Ishikawa (cell line): Measurements from ENCODE around the gene UBE2I.

ENCODE experiments used
- CEBPB ChIP-seq: IDR thresholded peaks from 2 replicates; pipeline ENCODE4 v1.6.1; 2012
- CREB1 ChIP-seq: IDR thresholded peaks from 2 replicates; pipeline ENCODE4 v1.6.1; 2012; ENCODE audit warnings: low read depth
- EGR1 ChIP-seq: IDR thresholded peaks from 2 replicates; pipeline ENCODE4 v1.6.1; 2012
- EP300 ChIP-seq: IDR thresholded peaks from 2 replicates; pipeline ENCODE4 v1.6.1; 2012; ENCODE audit warnings: borderline replicate concordance
- FOXM1 ChIP-seq: IDR thresholded peaks from 2 replicates; pipeline ENCODE4 v1.6.1; 2012; ENCODE audit warnings: low read depth, borderline replicate concordance
- MAX ChIP-seq: IDR thresholded peaks from 2 replicates; pipeline ENCODE4 v1.6.1; 2012
- REST ChIP-seq: IDR thresholded peaks from 2 replicates; pipeline ENCODE4 v1.6.1; 2012; ENCODE audit warnings: low read depth, mild to moderate bottlenecking
- TAF1 ChIP-seq: IDR thresholded peaks from 2 replicates; pipeline ENCODE4 v1.6.1; 2012; ENCODE audit warnings: low read depth, mild to moderate bottlenecking
- YY1 ChIP-seq: IDR thresholded peaks from 2 replicates; pipeline ENCODE4 v1.6.1; 2012; ENCODE audit warnings: low read depth

GRCh38 chr16:1272453-1273198 is 36.8 kb upstream of the UBE2I start:
- TF ChIP-seq EGR1 (no peak), CEBPB (no peak), MAX (no peak), CREB1 (no peak), EP300 (no peak), REST (no peak), YY1 (no peak), FOXM1 (no peak), TAF1 (no peak)
